GM10266 (cell line): ENCODE results near the gene CFL1.

Experiments used
- DNase-seq: peaks from one replicate; pipeline ENCODE4 v3.0.0; 2012; ENCODE audit errors: extremely low spot score
- CTCF ChIP-seq: IDR thresholded peaks from 2 replicates; pipeline ENCODE4 v1.5.1; 2012; ENCODE audit warnings: mild to moderate bottlenecking, low read depth; ENCODE audit not compliant: control insufficient read depth, insufficient read depth; ENCODE audit errors: missing control alignments

The CFL1 gene

DNA sequence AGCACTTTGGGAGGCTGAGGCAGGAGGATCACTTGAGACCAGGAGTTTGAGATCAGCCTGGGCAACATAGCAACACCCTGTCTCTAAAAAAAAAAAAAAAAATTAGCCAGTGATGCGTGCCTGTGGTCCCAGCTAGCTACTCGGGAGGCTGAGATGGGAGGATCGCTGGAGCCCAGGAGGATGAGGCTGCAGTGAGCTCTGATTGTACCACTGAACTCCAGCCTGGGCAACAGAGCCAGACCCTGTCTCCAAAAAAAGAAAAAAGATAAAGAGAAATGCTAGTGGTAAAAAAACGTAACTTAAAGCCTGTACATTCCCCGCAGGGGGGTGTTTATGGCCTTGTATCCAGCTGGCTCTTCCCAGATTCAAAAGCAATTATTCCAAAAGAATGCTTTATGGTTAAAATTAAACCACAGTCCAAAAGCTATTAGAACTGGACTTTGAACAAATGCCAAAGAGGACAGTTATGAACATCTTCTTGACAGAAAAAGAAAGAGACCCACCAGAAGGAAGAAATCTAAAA, 40.6 kb downstream of the CFL1 start:
- no peak for TF ChIP-seq CTCF
- DNase-seq, result no peak

- no peak for DNase-seq
- no peak for TF ChIP-seq CTCF
Measured at GRCh38 chr11:65816696-65817095, 41.3 kb downstream of the CFL1 start.

DNA sequence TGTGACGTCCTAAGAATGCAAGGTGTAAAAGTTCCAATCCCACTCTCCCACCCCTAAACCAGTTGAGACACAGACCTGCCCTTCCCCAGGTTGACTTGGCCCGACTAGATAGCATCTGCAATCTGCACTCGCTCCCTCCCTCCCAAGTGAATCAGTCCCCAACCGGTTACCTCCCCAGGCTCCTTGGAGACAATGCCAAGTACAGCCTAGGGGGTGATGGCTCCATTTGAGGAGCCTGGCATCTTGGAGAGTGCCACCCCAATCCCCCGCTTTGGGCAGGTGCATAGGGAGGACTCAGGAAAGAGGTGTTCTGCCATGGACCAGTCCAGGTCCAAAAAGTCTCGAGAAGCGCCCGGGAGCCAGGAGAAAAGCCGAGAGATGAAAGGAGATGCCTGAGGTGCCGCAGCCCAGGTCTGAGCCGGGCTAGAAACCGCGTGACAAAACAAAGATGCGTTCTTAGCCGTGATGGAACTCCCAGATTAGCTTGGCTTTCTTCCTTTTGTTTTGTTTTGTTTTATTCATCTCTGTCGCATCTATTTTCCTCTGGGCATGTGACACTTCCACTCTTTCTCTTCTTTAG, 42.9 kb downstream of the CFL1 start:
- no peak for TF ChIP-seq CTCF
- no peak for DNase-seq

DNA sequence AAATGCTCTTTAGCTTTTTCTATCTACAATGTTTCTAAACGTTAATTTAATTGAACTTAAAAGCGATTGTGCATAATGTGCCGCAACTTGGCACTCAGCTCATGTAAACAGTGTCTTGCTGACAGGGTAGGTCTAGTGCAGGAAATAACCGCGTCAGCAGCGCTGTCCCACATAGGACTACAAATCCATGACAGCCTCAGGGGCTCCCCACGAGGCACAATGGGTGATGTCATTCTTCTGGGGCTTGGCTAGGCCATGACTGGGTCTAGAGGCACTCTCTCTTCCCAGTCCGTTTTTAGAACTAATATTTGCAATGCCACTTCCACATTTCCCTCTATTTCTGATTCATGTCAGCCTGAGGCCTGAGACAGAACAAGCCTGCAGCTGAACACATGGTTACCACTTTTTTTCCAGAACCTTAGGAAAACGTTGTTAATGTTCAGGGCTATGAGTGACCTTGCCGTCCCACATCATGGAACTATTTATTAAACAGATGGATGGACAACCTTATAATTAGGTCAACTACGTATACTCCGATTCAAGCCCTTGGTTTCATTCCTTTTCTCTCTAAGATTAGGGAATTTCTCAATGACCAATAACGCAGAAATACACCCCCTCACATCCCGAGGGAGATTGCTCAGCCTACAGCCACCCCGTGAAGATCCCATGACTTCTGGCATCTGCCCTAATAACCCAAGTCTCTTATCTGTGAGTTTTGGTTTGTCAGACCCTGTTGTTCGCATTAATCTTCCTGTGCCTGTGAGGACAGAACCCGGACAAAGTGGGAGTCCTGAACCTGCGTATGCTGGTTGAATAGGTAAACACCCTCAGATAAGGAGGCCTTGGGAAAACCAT, 43.6 kb downstream of the CFL1 start:
- DNase-seq, result no peak
- TF ChIP-seq CTCF, result no peak

GRCh38 chr11:65811764-65812475, 46.1 kb downstream of the CFL1 start:
- no peak for TF ChIP-seq CTCF
- DNase-seq, result no peak

GRCh38 chr11:65810046-65810868, 47.7 kb downstream of the CFL1 start:
- no peak for TF ChIP-seq CTCF
- DNase-seq, result no peak
